HS-5 (cell line): ENCODE measurements around the gene WDR49.

ENCODE experiments used
- DNase-seq: peaks from one replicate; pipeline ENCODE4 v3.0.0-alpha.2; 2012; ENCODE audit warnings: low read depth

The WDR49 gene

DNA sequence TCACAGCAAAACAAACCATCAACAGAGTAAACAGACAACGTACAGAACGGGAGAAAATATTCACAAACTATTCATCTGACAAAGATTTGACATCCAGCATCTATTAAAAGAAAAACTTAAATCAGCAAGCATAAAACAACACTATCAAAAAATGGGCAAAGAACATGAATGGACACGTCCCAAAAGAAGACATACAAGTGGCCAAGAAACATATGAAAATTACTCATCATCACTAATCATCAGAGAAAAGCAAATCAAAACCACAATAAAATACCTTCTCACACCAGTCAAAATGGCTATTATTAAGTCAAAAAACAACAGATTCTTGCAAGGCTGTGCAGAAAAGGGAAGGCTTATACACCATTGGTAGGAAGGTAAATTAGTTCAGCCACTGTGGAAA, 166.2 kb downstream of the WDR49 start:
- DNase-seq: no peak

DNA sequence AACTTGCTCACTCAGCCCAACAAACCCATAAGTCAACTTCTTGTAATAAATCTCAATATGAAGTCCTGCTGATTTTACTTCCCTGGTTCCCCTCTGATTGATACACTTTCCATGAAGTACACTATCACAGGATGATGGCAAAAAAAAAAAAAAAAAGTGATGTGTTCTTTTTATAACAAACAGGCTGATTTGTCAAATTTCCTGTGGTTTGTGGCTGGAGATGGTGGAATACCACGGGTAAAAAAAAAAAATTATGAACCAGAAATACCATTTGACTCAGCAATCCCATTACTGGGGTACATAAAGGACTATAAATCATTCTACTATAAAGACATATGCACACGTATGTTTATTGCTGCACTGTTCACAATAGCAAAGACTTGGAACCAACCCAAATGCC, 169.2 kb downstream of the WDR49 start:
- DNase-seq: no peak

DNA sequence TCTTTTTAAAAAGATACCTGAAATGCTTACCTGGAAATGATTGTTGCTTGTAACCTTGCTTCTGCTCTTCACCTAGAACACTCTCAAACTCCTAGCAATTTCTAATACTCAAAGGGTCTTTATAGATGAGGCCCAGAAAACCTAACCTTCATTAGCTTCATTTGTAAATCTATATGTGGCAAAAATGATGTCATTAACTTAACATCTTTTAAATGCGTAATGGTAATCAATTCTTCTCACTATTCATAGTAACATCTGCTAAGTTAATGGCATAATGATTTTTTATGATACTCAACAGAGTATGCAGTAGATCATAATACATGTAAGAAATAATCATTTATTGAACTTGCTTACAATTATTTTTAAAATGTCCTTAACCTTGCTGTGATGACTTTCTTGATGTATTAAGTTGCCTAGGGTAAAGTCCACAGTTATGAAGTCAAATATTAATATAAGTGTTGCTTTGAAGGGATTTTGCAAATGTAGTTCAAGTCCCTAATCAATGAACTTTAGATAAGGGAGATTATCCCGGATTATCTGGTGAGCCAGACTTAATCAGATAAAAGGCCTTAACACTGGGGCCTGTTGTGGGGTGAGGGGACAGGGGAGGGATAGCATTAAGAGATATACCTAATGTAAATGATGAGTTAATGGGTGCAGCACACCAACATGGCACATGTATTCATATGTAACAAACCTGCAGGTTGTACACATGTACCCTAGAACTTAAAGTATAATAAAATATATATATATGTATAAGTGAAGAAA, 169.8 kb downstream of the WDR49 start:
- no peak for DNase-seq

DNA sequence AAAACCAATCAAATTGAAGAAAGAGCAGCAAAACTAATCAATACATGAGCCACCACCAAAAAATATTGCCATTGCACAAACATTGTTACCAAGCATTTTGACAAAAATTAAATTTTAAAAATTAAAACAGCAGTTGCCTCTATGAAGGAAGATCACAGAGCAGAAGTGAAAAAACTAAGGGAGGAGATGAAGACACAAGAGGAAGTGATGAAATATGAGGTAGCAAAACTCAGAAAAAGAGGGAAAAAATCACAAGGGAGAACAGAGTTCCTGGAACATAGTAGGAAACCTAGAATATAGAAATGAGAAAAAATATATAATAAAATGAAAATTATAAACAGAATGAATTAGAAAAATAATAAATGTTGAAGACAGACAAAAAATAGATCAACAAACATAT, 172.6 kb downstream of the WDR49 start:
- no peak for DNase-seq

DNA sequence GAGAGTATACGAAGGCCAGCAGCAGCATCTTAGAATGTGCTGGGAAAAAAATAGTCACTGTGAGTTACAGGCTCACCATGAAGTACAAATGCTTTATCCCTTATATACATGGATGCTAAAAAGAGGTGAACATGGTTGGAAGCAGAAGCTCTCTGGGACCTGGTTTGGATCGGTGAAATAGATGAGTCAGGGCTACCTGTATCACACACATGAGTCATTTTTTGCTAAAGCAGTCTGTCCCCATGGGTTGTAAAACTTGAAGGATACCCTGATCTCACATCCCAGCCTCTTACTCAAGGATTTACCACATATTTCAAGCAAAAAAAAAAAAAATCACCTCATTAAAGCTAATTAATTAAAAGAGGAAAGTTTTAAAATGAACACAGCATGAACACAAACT, 173.0 kb downstream of the WDR49 start:
- no peak for DNase-seq

DNA sequence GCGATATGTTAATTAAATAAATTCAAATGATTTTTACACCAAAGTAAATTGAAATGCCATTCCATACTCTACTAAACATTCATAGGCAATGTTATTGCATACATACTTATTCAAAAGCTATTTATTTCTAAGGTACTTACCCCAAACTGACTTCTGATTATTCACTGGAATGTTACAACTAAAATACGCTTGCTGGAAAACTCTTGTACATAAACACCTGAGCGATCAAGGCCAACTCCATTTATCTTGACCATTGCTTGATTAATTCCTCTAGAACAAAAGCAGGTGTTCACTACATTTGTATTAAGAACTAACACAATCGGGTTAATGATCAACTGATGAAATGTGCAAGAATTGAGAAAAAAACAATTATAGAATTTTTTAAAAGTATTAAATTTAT, 179.9 kb downstream of the WDR49 start, which contains the start of gene SERPINI2:
Gene SERPINI2, minus strand, starts transcription at position 180 of the 400 bp plus-strand sequence. CDS start 2,208 bp downstream, outside the sequence.
- DNase-seq: no peak

DNA sequence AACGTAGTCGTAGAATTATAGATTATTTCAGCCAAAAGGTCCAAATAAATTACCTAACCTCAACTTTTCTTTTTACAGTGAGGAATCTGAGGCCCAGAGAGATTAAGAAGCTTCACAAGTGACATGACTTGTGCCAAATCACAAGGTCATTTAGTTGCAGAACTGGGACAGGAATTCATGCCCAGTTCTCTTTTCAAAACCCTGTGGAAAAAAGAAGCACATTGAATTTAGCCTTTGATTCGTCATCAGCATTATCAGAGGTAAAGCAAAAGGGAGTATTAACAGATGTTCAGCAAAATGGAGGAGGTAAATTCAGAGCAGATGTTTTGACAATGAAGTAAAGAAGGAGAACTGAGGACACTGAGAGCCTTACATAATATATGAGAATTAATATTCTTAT, 184.4 kb downstream of the WDR49 start:
- DNase-seq: no peak

DNA sequence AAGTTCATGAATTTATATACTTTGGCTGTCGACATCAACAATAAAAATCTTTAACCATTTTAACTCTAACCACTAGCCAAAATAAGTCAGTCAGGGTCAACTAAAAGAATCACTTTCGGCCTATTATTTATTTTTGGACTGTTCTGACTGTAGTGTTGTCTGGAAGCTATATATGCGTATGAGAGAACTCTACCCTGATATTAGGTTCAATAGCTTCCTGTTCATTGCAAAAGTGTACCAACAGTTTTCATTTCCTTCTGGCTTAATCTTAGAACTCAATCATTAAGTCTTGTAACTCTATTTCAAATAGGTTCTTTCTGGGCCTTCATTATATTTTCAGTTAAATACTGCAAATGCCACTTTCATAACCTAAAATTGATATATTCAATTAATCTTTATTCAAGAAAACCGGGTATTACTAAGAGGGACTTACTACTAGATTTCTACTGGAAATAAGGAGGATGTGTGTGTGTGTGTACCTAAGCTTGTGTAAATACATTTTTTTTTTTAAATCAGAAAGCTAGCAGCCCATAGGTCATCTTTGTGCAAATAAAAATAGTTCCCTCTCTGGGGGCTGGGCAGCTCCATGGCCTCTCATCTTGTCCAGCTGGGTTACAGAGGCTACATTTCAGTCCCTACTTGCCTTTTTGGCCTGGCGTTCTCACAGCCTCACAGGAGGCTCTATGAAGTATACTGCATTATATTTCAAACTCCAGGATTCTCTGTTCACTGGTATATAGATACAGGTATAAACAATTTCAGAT, 185.7 kb downstream of the WDR49 start:
- no peak for DNase-seq

DNA sequence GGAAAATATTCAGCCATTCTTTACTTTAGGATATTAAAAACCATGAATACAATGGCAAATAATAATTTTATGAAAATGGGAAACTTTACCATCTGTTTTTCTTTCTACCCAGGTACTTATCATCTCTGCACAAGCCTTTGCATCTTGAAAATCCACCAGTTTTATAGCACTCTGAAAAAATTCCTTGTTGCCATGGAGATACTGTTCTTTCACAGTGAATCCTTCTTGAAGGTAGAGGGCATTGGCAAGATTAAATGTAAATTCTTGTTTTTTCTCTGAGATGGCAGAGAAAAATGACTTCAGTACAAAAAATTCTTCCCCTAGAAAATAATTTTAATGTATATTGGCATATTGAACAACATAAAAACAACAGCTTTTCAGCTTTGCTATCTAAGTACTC, 186.8 kb downstream of the WDR49 start:
- no peak for DNase-seq

DNA sequence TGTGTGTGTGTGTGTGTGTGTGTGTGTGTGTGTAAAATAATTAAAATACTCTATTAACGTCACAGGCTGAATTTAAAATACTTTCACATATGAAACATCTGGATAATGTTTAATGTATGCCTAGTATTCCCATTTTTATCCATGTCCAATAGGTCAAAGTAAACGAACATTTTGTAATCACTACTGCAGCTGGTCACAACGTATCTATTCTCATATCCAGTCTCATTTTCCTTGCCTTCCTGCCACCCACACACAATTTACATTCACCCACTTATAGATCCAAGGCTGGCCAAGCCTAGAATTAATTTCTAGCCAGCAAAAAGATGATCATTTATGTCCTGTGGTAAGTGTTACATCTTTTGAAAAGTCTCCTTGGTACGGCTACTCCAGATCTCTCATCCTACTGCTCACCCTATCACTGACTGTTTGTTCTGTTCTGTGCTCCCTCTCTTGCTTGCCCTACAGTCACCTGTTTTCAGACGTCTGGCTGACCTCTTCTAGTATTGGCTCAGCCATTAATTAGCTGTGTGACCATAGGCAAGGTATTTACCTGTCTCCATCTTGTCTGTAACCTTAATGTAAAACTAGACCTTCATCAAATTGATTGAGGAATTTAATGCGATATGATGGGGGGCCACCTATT, 197.5 kb downstream of the WDR49 start:
- DNase-seq: no peak

DNA sequence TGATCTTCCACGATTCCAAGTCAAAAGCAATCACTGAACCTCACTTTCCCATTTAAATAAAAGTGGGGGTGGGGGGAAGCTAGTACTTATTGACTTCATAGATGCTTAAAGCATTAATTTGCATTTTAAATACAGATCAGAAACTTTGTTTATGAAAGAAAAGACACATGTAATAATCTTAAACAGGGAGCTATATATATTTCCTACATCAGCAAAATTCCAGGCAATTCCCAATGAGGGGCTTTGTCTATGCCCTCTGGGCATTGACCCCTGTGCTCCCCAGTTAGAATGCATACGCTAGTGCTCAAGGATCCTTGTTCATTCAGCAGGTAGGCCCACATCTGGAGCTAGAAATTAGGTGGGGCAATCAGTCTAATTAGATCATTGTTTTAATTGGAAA, 199.9 kb downstream of the WDR49 start:
- no peak for DNase-seq

DNA sequence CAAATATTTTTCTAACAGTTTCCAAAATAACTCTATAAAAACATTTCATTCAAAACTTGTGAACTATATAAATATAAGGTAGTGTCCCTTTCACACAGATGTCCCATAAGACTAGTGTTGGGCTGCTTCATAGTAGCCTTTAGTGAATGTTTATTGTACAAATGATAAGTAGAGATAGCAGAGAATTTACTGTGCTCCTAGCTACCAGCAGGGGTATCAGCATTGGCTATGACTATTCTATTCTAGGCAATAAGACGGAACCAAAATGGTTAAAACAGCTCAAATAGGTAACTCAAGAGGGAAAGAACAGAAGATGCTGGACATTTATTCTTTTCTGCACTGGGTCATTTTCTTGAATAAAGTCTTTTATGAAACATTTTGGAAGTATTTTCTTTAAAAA, 202.5 kb downstream of the WDR49 start:
- no peak for DNase-seq

DNA sequence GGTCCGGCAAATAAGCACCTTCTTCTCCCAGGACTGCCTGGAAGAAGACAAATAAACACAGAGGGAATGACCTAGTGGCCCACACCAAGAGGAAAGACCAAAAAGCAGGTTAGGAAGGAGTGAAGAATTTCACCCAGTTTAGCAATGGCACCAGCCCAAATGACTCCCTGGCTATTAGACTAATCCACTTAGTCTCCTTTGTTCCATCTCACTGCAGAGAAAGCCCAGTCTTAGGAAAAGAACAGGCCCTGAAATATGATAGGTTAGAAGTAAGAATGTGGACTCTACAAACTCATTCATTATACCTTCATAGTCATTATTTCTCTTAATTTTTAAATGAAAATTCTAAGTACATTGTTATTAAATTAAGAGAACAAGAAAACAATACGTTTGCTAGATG, 203.1 kb downstream of the WDR49 start:
- no peak for DNase-seq

DNA sequence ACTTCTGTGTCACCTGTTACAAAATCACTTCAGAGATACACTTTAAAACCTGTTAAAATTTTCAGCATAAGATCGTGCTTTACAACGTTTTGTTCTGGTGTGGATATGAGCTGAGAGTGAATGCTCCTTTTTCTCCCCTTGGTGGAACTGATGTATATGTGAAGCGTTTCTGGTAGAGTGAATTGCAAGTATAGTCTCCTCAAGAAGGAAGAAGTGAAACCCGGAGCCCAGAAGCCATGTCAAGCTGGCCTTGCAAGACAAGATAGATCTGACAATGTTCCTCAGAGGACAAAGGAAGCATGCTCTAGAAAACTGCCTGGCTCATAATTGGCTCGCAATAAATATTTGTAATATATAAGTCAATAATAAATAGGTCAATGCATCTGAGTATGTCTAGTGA, 203.5 kb downstream of the WDR49 start:
- no peak for DNase-seq

DNA sequence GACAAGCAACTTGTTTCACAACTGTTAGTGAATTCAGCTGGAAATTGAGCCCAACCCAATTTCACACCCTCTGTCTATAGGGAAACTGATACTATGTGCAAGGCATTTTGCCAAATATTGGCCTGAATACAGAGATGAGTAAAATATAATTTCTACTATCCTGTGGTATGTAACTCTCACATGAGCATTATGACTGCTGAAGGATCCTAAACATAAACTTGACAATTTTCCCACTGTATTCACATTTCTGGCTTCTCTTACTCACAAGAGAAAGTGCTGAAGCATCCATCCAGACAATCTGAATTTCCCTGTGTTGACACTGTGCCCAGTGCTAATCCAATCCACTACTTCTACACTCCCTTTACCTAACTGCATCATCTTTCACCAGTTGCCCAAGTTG, 208.3 kb downstream of the WDR49 start:
- no peak for DNase-seq

DNA sequence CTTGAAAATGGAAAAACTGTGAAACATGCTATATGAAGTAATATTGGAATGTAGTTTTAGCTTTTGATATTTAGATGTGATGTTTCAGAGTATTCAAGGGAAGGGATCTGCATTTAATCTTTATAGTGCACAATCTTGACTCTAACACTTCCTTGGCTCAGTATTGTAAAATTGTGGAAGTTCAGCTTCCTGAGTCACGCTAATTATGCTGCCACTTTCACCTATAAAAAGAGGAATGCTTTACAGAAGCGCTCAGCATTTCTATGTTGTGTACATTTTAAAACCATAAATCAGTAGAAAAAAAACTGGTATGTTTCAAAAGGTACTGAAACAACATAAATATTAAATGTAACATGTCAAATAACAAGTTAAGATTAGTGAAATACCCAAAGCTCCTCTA, 212.5 kb downstream of the WDR49 start:
- DNase-seq: no peak

DNA sequence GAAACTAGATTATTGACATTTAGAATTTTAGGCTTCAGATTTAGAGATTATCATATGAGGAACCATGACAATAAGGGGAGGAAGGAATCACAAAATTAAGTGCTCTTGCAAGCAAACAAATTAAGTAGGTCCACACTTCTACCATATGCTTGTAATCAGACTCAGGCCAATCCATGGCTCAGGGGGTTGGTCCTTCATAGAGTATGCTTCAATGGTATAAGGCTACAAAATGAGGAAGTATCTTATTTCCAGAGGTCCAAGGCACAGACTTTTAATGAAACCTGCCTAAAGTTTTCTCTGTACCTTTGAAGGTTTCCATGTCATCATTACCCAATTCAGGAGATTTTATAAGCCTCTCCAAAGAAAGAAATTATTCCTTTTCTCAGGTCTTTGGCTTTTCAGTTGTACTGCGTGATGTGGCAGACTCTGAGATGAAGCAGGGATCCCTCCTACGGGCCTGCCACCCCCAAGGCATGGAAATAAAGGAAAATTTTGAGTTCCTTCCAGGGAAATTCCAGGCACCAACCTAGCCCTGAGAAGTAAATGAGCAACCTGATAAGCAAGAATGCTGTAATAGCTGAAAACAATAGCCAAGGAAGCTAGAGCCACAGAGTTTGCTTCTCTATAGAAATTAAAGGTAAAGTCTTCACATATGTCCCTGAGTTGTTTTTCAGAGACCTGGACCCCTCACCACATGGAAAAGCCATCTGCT, 216.2 kb downstream of the WDR49 start:
- DNase-seq: no peak
